Measurements from ENCODE around the gene CIB4.

The CIB4 gene

GRCh38 chr2:26537069-26537825 lies 103.9 kb downstream of the CIB4 start:
- no peaks in the 10 kb centered on the region for H3K4me1 Mint-ChIP-seq (ENCODE audit: low read depth)
- H3K36me3 Mint-ChIP-seq (ENCODE audit: low read depth) = no peaks in the 10 kb centered on the region
- H3K4me3 Mint-ChIP-seq = no peak overlapping the region
- H3K27me3 Mint-ChIP-seq (ENCODE audit: low read depth) = no peaks in the 10 kb centered on the region
- no peaks in the 10 kb centered on the region for H3K9me3 Mint-ChIP-seq
- H3K27ac Mint-ChIP-seq = no peak overlapping the region
- DNase-seq (ENCODE audit: low spot score) = no peak

- Mint-ChIP-seq H3K4me3 (no peak overlapping the region), H3K27me3 (ENCODE audit: low read depth) (no peaks in the 10 kb centered on the region), H3K36me3 (ENCODE audit: low read depth) (no peaks in the 10 kb centered on the region), H3K27ac (no peak overlapping the region), H3K9me3 (no peaks in the 10 kb centered on the region), H3K4me1 (ENCODE audit: low read depth) (no peaks in the 10 kb centered on the region)
- no peak for DNase-seq (ENCODE audit: low spot score)
These were observed 104.6 kb downstream of the CIB4 start for GRCh38 chr2:26536371-26537068.

GRCh38 chr2:26535663-26536275 lies 105.4 kb downstream of the CIB4 start:
- Mint-ChIP-seq H3K36me3 (ENCODE audit: low read depth) (no peaks in the 10 kb centered on the region), H3K4me1 (ENCODE audit: low read depth) (no peaks in the 10 kb centered on the region), H3K27me3 (ENCODE audit: low read depth) (no peaks in the 10 kb centered on the region), H3K9me3 (no peaks in the 10 kb centered on the region), H3K27ac (no peak overlapping the region), H3K4me3 (no peak overlapping the region)
- DNase-seq (ENCODE audit: low spot score) = no peak

- Mint-ChIP-seq H3K27ac (no peak overlapping the region), H3K36me3 (ENCODE audit: low read depth) (no peaks in the 10 kb centered on the region), H3K4me1 (ENCODE audit: low read depth) (no peaks in the 10 kb centered on the region), H3K4me3 (no peak overlapping the region), H3K9me3 (no peaks in the 10 kb centered on the region), H3K27me3 (ENCODE audit: low read depth) (no peaks in the 10 kb centered on the region)
- no peak for DNase-seq (ENCODE audit: low spot score)
These were observed 106.1 kb downstream of the CIB4 start for GRCh38 chr2:26534865-26535662.

GRCh38 chr2:26534098-26534864 lies 106.9 kb downstream of the CIB4 start:
- no peaks in the 10 kb centered on the region for H3K36me3 Mint-ChIP-seq (ENCODE audit: low read depth)
- H3K4me3 Mint-ChIP-seq = no peak overlapping the region
- no peaks in the 10 kb centered on the region for H3K27me3 Mint-ChIP-seq (ENCODE audit: low read depth)
- no peaks in the 10 kb centered on the region for H3K4me1 Mint-ChIP-seq (ENCODE audit: low read depth)
- H3K9me3 Mint-ChIP-seq = no peaks in the 10 kb centered on the region
- no peak overlapping the region for H3K27ac Mint-ChIP-seq
- DNase-seq (ENCODE audit: low spot score) = no peak

- Mint-ChIP-seq H3K27me3 (ENCODE audit: low read depth) (no peaks in the 10 kb centered on the region), H3K36me3 (ENCODE audit: low read depth) (no peaks in the 10 kb centered on the region), H3K27ac (no peak overlapping the region), H3K4me3 (no peak overlapping the region), H3K9me3 (no peaks in the 10 kb centered on the region), H3K4me1 (ENCODE audit: low read depth) (no peaks in the 10 kb centered on the region)
- no peak for DNase-seq (ENCODE audit: low spot score)
These were observed 107.5 kb downstream of the CIB4 start for GRCh38 chr2:26533661-26534060.

GRCh38 chr2:26532301-26533250 lies 108.6 kb downstream of the CIB4 start:
- H3K9me3 Mint-ChIP-seq = no peaks in the 10 kb centered on the region
- H3K27me3 Mint-ChIP-seq (ENCODE audit: low read depth) = no peaks in the 10 kb centered on the region
- no peak overlapping the region for H3K4me3 Mint-ChIP-seq
- H3K36me3 Mint-ChIP-seq (ENCODE audit: low read depth) = no peaks in the 10 kb centered on the region
- DNase-seq (ENCODE audit: low spot score) = no peak
- no peak overlapping the region for H3K27ac Mint-ChIP-seq
- no peaks in the 10 kb centered on the region for H3K4me1 Mint-ChIP-seq (ENCODE audit: low read depth)
